A673 (cell line): ENCODE data around the gene CCBE1.

Experiments
- CTCF ChIP-seq: fragments of 300-800, 200-600 bp; sonication (generic); conservative IDR thresholded peaks from 2 replicates; pipeline ENCODE4 v1.5.1; 2017; ENCODE audit warnings: low read depth, mild to moderate bottlenecking, antibody characterized with exemption, low read length, moderate library complexity, mixed read lengths
- EZH2 ChIP-seq: fragments of 200-600 bp; sonication (generic); IDR thresholded peaks from 2 replicates; pipeline ENCODE4 v1.6.1; 2017; ENCODE audit warnings: borderline replicate concordance, low read depth, mild to moderate bottlenecking, mixed read lengths, antibody characterized with exemption, low read length; ENCODE audit not compliant: poor library complexity, severe bottlenecking

DNA sequence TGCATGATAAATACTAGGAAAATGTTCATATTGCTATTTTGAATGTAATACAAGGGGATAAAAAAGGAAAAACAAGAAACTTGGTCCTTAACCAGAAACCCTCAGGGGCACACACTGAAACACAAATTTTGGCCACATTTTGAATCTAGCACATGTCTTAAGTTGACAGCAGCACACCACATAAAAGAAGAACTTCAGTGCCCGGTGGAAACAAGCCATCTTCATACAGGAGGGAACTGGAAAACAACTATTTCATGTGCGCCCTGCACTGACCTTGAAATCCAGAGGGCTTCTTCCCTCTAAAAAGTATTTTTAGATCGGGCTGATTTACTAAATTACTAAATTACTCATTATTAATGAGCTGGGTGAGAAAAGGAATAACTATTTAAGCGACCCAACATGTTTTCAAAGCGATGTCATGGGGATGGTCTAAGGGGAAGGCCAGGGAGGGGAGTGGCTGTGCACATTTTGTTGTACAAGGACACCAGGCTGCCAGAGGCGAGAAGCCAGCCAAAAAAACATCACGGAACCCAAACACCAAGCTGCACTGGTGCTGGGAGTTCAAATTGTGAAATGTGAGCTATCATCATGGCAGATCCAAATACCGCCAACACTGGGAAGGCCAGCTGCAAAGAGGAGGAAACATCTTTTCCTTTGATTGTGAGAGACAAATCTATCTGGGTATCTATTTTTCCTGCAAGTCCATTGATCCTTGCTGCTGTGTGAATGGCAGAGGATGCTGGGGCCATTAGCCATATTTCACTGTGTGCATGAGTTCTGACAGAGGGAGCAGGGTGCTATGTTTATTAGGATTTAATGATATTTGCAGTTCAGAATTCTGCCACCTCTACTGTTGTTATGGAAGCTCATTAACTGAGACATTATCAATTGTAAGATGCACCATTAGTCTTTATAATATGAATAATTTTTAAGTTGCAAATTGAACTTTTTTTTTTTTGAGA is 187.5 kb downstream of the CCBE1 start:
- TF ChIP-seq CTCF (no peak), EZH2 (no peak)
